H9 (cell line): ENCODE data around the gene MINAR2. TPM values are rescaled to one million over a fixed set of nuclear protein-coding genes. Genes with fewer than 3 reads are reported as not detected.

Experiments
- DNase-seq: peaks from one replicate; pipeline ENCODE4 v3.0.0-alpha.2; 2017
- H2AFZ ChIP-seq: one replicate; pipeline ENCODE4 v1.6.1; 2013; ENCODE audit warnings: mild to moderate bottlenecking, low read length, control low read depth, moderate library complexity
- H2AK5ac ChIP-seq: 2 replicates; pipeline ENCODE4 v1.6.1; 2013; ENCODE audit warnings: low read length, control low read depth, mixed read lengths; ENCODE audit not compliant: insufficient read length
- H2BK120ac ChIP-seq: one replicate; pipeline ENCODE4 v1.6.1; 2013; ENCODE audit warnings: low read depth, mild to moderate bottlenecking, low read length, control low read depth, inconsistent platforms; ENCODE audit not compliant: poor library complexity, severe bottlenecking
- H2BK12ac ChIP-seq: 2 replicates; pipeline ENCODE4 v1.6.1; 2013; ENCODE audit warnings: low read length, control low read depth, mixed read lengths, low read depth; ENCODE audit not compliant: insufficient read length
- H2BK15ac ChIP-seq: 2 replicates; pipeline ENCODE4 v1.6.1; 2013; ENCODE audit warnings: low read depth, low read length, control low read depth
- H2BK20ac ChIP-seq: one replicate; pipeline ENCODE4 v1.6.1; 2013; ENCODE audit warnings: low read depth, mild to moderate bottlenecking, low read length, control low read depth, inconsistent platforms; ENCODE audit not compliant: poor library complexity, severe bottlenecking
- H2BK5ac ChIP-seq: 2 replicates; pipeline ENCODE4 v1.6.1; 2013; ENCODE audit warnings: low read length, control low read depth, mixed read lengths; ENCODE audit not compliant: insufficient read length
- H3K14ac ChIP-seq: 2 replicates; pipeline ENCODE4 v1.6.1; 2013; ENCODE audit warnings: low read length, control low read depth; ENCODE audit not compliant: insufficient read depth
- H3K18ac ChIP-seq: 2 replicates; pipeline ENCODE4 v1.6.1; 2013; ENCODE audit warnings: low read depth, mild to moderate bottlenecking, mixed read lengths, low read length, control low read depth; ENCODE audit not compliant: insufficient read length
- H3K23ac ChIP-seq: 2 replicates; pipeline ENCODE4 v1.6.1; 2013; ENCODE audit warnings: low read length, control low read depth, mixed read lengths, low read depth; ENCODE audit not compliant: insufficient read length
- H3K23me2 ChIP-seq: 2 replicates; pipeline ENCODE4 v1.6.1; 2013; ENCODE audit warnings: low read depth, mild to moderate bottlenecking, mixed read lengths, low read length, control low read depth; ENCODE audit not compliant: insufficient read length, poor library complexity, severe bottlenecking
- H3K27ac ChIP-seq: 2 replicates; pipeline ENCODE4 v1.5.1; 2013; ENCODE audit warnings: low read length, control low read depth, mixed read lengths, low read depth; ENCODE audit not compliant: insufficient read length
- H3K27me3 ChIP-seq: 2 replicates; pipeline ENCODE4 v1.6.1; 2013; ENCODE audit warnings: low read length, control low read depth, inconsistent platforms; ENCODE audit not compliant: insufficient read depth
- H3K4ac ChIP-seq: 2 replicates; pipeline ENCODE4 v1.6.1; 2013; ENCODE audit warnings: low read depth, mild to moderate bottlenecking, control low read depth, inconsistent platforms, low read length, moderate library complexity
- H3K4me1 ChIP-seq: 2 replicates; pipeline ENCODE4 v1.6.1; 2013; ENCODE audit warnings: low read length, control low read depth, inconsistent platforms; ENCODE audit not compliant: insufficient read depth
- H3K4me2 ChIP-seq: 2 replicates; pipeline ENCODE4 v1.6.1; 2013; ENCODE audit warnings: low read length, control low read depth, mixed read lengths; ENCODE audit not compliant: insufficient read length, insufficient read depth
- H3K56ac ChIP-seq: 2 replicates; pipeline ENCODE4 v1.6.1; 2013; ENCODE audit warnings: low read depth, mild to moderate bottlenecking, mixed read lengths, low read length, control low read depth; ENCODE audit not compliant: insufficient read length
- H3K79me1 ChIP-seq: 2 replicates; pipeline ENCODE4 v1.6.1; 2013; ENCODE audit warnings: low read depth, mild to moderate bottlenecking, moderate library complexity, low read length, control low read depth, inconsistent platforms; ENCODE audit not compliant: insufficient read depth, poor library complexity, severe bottlenecking
- H3K79me2 ChIP-seq: 2 replicates; pipeline ENCODE4 v1.6.1; 2013; ENCODE audit warnings: low read length, control low read depth, inconsistent platforms; ENCODE audit not compliant: insufficient read depth
- H3K9ac ChIP-seq: 2 replicates; pipeline ENCODE4 v1.6.1; 2013; ENCODE audit warnings: low read length, control low read depth, mixed read lengths; ENCODE audit not compliant: insufficient read length; ENCODE audit errors: extremely low read depth
- H3K9me3 ChIP-seq: one replicate; pipeline ENCODE4 v1.6.1; 2013; ENCODE audit warnings: low read depth, low read length, inconsistent platforms; ENCODE audit not compliant: control insufficient read depth
- H3T11ph ChIP-seq: one replicate; pipeline ENCODE4 v1.6.1; 2013; ENCODE audit warnings: mild to moderate bottlenecking, low read length, control low read depth, inconsistent platforms
- H4K20me1 ChIP-seq: one replicate; pipeline ENCODE4 v1.6.1; 2013; ENCODE audit not compliant: control insufficient read depth, insufficient read length, insufficient read depth
- H4K5ac ChIP-seq: 2 replicates; pipeline ENCODE4 v1.6.1; 2013; ENCODE audit warnings: low read depth, mild to moderate bottlenecking, mixed read lengths, low read length, control low read depth; ENCODE audit not compliant: insufficient read length
- H4K8ac ChIP-seq: replicated peaks from 2 replicates; pipeline ENCODE4 v1.6.1; 2013; ENCODE audit warnings: low read length, control low read depth, mixed read lengths, low read depth; ENCODE audit not compliant: insufficient read length
- H4K91ac ChIP-seq: 2 replicates; pipeline ENCODE4 v1.6.1; 2013; ENCODE audit warnings: low read depth, mild to moderate bottlenecking, moderate library complexity, mixed read lengths, low read length, control low read depth; ENCODE audit not compliant: insufficient read length
- H3K27ac Mint-ChIP-seq, 3 experiments: 2 replicates in 2 of 3; 3 replicates in 1 of 3; pipeline ENCODE4 v1.8.0; 2020 to 2021; ENCODE audit warnings: mixed read lengths in 3 of 3, mild to moderate bottlenecking in 1 of 3, moderate library complexity in 1 of 3
- H3K27me3 Mint-ChIP-seq: 2 replicates; pipeline ENCODE4 v1.8.0; 2021; ENCODE audit warnings: low read depth, mild to moderate bottlenecking, moderate library complexity, mixed read lengths
- H3K36me3 Mint-ChIP-seq, 3 experiments: 2 replicates in 2 of 3; 3 replicates in 1 of 3; pipeline ENCODE4 v1.8.0; 2020 to 2021; ENCODE audit warnings: low read depth in 3 of 3, mixed read lengths in 3 of 3; ENCODE audit not compliant: insufficient read depth in 1 of 3
- H3K4me1 Mint-ChIP-seq, 2 experiments: 2 replicates each; pipeline ENCODE4 v1.8.0; 2020; ENCODE audit warnings: mixed read lengths in 2 of 2
- H3K4me3 Mint-ChIP-seq, 2 experiments: 2 replicates in 1 of 2; 3 replicates in 1 of 2; pipeline ENCODE4 v1.8.0; 2020 to 2021; ENCODE audit warnings: mild to moderate bottlenecking in 2 of 2, mixed read lengths in 2 of 2, moderate library complexity in 1 of 2
- H3K9me3 Mint-ChIP-seq, 2 experiments: 2 replicates in 1 of 2; 3 replicates in 1 of 2; pipeline ENCODE4 v1.8.0; 2020; ENCODE audit warnings: mild to moderate bottlenecking in 2 of 2, mixed read lengths in 2 of 2, moderate library complexity in 1 of 2
- WGBS: extraction: QIAGEN DNeasy Blood & Tissue Kit; methylation state at CpG from one replicate; pipeline ENCODE4 v1.1.7; 2013; ENCODE audit warnings: missing lambda C conversion rate, low lambda C conversion rate, mixed read lengths; ENCODE audit not compliant: insufficient read length; ENCODE audit errors: extremely low coverage; 5-methylcytosine and 5-hydroxymethylcytosine counted together
- total RNA-seq: library from RNA; stranded (reverse); gene quantifications from 2 replicates; pipeline ENCODE4 v1.2.1, GENCODE V29; 2021
- TF ChIP-seq, protein P1 (sequence below): fragments of 200-600 bp; sonication (generic); conservative IDR thresholded peaks from 3 replicates; pipeline ENCODE4 v1.8.0; 2021; ENCODE audit warnings: antibody characterized with exemption, mild to moderate bottlenecking

Gene MINAR2
- total RNA-seq, 1 experiment from 2014 or later = 0.09 TPM

DNA sequence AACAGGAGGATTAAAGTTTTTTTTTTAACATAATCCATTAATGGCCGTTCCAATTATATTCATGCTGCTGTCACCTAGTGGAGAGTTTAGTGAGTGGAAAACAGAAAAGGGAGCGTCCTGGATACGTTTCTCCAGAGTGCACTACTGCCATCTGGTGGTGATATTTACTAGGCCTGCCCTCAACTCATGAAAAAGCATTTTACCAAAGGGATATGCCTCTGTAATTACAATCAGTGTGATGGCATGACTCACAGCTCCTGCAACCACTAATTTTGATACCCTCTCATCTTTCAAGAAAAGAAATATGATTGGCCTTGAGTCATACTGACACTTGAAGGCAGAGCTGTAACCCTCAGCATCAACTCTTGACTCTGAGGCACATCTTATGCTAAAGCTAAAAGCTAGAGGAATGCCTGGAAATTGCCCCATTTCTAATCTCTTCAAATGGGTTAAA lies 20.1 kb downstream of the MINAR2 start:
- TF ChIP-seq, protein P1, sequence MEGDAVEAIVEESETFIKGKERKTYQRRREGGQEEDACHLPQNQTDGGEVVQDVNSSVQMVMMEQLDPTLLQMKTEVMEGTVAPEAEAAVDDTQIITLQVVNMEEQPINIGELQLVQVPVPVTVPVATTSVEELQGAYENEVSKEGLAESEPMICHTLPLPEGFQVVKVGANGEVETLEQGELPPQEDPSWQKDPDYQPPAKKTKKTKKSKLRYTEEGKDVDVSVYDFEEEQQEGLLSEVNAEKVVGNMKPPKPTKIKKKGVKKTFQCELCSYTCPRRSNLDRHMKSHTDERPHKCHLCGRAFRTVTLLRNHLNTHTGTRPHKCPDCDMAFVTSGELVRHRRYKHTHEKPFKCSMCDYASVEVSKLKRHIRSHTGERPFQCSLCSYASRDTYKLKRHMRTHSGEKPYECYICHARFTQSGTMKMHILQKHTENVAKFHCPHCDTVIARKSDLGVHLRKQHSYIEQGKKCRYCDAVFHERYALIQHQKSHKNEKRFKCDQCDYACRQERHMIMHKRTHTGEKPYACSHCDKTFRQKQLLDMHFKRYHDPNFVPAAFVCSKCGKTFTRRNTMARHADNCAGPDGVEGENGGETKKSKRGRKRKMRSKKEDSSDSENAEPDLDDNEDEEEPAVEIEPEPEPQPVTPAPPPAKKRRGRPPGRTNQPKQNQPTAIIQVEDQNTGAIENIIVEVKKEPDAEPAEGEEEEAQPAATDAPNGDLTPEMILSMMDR = peak; percentile 99
- no peak overlapping the region for H2BK20ac ChIP-seq
- H3K79me1 ChIP-seq = no peaks in the 10 kb centered on the region
- Mint-ChIP-seq H3K27ac (no peak overlapping the region), H3K4me3 (no peak overlapping the region), H3K27me3 (no peaks in the 10 kb centered on the region), H3K36me3 (no peaks in the 10 kb centered on the region), H3K9me3 (no peaks in the 10 kb centered on the region), H3K4me1 (peaks cover 9 to 17% of the 10 kb centered on the region in 2 experiments)
- H3K14ac ChIP-seq = no peak overlapping the region
- H4K20me1 ChIP-seq = no peaks in the 10 kb centered on the region
- H3K9me3 ChIP-seq = no peaks in the 10 kb centered on the region
- H4K8ac ChIP-seq = no peak overlapping the region
- no peaks in the 10 kb centered on the region for H3K23me2 ChIP-seq
- no peak overlapping the region for H3K23ac ChIP-seq
- H3K27me3 ChIP-seq = no peaks in the 10 kb centered on the region
- H2BK120ac ChIP-seq = no peak overlapping the region
- H2AK5ac ChIP-seq = no peak overlapping the region
- H2BK12ac ChIP-seq = no peak overlapping the region
- H3K9ac ChIP-seq = no peak overlapping the region
- H3K4ac ChIP-seq = no peak overlapping the region
- H2AFZ ChIP-seq = no peak overlapping the region
- H3K79me2 ChIP-seq = no peaks in the 10 kb centered on the region
- peak; percentile 69 for DNase-seq
- H3K4me1 ChIP-seq = no peaks in the 10 kb centered on the region; the same call in 1 of the 2 replicates
- no peak overlapping the region for H4K5ac ChIP-seq
- no CpG with 5 or more reads among the region's 3 CpGs for WGBS
- no peak overlapping the region for H3K4me2 ChIP-seq
- H3T11ph ChIP-seq = no peak overlapping the region
- H2BK15ac ChIP-seq = no peak overlapping the region
- H2BK5ac ChIP-seq = no peak overlapping the region
- H4K91ac ChIP-seq = no peak overlapping the region
- no peak overlapping the region for H3K27ac ChIP-seq
- no peak overlapping the region for H3K18ac ChIP-seq
- H3K56ac ChIP-seq = no peak overlapping the region
